ENCODE data around the gene HOXA6. TPM values are rescaled to one million over a fixed set of nuclear protein-coding genes. Genes with fewer than 3 reads are reported as not detected.

Gene HOXA6
- total and polyA plus RNA-seq, 9 donors: 4.2 to 10.5 (median 5.6) TPM

DNA sequence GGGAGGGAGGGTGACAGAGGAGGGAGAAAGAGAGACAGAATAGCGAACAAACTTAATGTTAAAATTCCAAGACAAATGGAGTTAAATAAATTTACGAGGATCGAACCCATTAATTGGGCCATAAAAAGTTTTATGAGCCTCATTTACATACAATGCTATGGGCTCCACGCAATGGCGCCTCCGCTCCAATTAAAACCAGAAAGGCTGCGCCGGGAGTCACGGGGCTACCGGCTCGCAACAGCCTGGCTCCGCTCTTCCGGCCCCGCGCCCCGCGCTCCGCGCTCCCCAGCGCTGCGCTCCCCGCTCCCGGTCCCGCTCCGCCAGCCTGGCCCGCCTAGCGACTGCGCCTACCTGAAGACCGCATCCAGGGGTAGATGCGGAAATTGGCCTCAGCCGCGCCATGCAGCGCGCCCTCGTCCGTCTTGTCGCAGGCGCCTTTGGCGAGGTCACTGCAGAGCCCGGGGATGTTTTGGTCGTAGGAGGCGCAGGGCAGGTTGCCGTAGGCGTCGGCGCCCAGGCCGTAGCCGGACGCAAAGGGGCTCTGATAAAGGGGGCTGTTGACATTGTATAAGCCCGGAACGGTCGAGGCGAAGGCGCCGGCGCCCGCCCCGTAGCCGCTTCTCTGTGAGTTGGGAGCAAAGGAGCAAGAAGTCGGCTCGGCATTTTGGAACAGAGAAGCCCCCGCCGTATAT, 8.4 kb upstream of the HOXA6 start:
- Histone ChIP-seq H3K27me3 (ENCODE audit: control insufficient read depth, insufficient read depth, low read length) (peaks cover 80% of the 10 kb centered on the region), H3K36me3 (ENCODE audit: control insufficient read depth, insufficient read depth, low read length) (peaks cover 10% of the 10 kb centered on the region), H3K4me1 (ENCODE audit: control insufficient read depth, insufficient read depth, low read length) (peaks cover 75% of the 10 kb centered on the region), H3K4me3 (ENCODE audit: low read length) (peak overlapping the region; percentile 60), H3K27ac (ENCODE audit: low read length) (peak overlapping the region; percentile 92), H3K9me3 (replicated peaks; ENCODE audit: control insufficient read depth, low read depth, low read length) (no peaks in the 10 kb centered on the region)
- DNase-seq: peak; percentile 64
- under 1% methylated on average over 59 of the region's 63 CpGs for WGBS (ENCODE audit: insufficient coverage)

GRCh38 chr7:27154901-27155815, 7.6 kb upstream of the HOXA6 start:
- Histone ChIP-seq H3K27ac (ENCODE audit: low read length) (peak overlapping the region; percentile 92), H3K4me3 (ENCODE audit: low read length) (peak overlapping the region; percentile 60), H3K9me3 (replicated peaks; ENCODE audit: control insufficient read depth, low read depth, low read length) (no peaks in the 10 kb centered on the region), H3K4me1 (ENCODE audit: control insufficient read depth, insufficient read depth, low read length) (peaks cover 76% of the 10 kb centered on the region), H3K27me3 (ENCODE audit: control insufficient read depth, insufficient read depth, low read length) (peaks cover 80% of the 10 kb centered on the region), H3K36me3 (ENCODE audit: control insufficient read depth, insufficient read depth, low read length) (peaks cover 10% of the 10 kb centered on the region)
- 46% methylated on average over 36 of the region's 48 CpGs for WGBS (ENCODE audit: insufficient coverage)
- no peak for DNase-seq

GRCh38 chr7:27154369-27154768, 6.8 kb upstream of the HOXA6 start:
- Histone ChIP-seq H3K36me3 (ENCODE audit: control insufficient read depth, insufficient read depth, low read length) (peaks cover 10% of the 10 kb centered on the region), H3K27ac (ENCODE audit: low read length) (peak overlapping the region; percentile 92), H3K4me3 (ENCODE audit: low read length) (no peak overlapping the region), H3K4me1 (ENCODE audit: control insufficient read depth, insufficient read depth, low read length) (peaks cover 75% of the 10 kb centered on the region), H3K27me3 (ENCODE audit: control insufficient read depth, insufficient read depth, low read length) (peaks cover 77% of the 10 kb centered on the region), H3K9me3 (replicated peaks; ENCODE audit: control insufficient read depth, low read depth, low read length) (no peaks in the 10 kb centered on the region)
- no peak for DNase-seq
- WGBS (ENCODE audit: insufficient coverage): 85% methylated on average over 4 of the region's 10 CpGs

DNA sequence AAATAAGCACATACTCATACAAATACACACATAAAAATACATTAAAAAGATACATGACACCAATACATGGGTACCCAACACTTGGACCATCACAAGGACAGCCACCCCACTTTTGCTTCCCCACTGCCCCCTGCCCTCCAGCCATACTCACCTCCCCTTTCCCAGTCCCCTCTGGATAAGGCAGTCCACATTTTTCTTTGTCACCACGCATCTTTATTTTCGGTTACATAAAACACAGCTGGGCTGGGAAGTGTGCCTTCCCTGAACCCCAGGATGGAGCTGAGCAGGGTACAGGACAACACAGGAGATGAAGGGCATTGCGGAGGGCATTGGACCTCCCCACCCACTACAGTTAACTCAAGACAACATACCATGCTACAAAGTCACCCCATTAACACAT, 6.0 kb upstream of the HOXA6 start:
- no peaks in the 10 kb centered on the region for H3K9me3 ChIP-seq (replicated peaks; ENCODE audit: control insufficient read depth, low read depth, low read length)
- H3K27ac ChIP-seq (ENCODE audit: low read length): no peak overlapping the region
- DNase-seq: no peak
- peaks cover 77% of the 10 kb centered on the region for H3K4me1 ChIP-seq (ENCODE audit: control insufficient read depth, insufficient read depth, low read length)
- 100% methylated on average over 2 of the region's 3 CpGs for WGBS (ENCODE audit: insufficient coverage)
- peaks cover 10% of the 10 kb centered on the region for H3K36me3 ChIP-seq (ENCODE audit: control insufficient read depth, insufficient read depth, low read length)
- H3K27me3 ChIP-seq (ENCODE audit: control insufficient read depth, insufficient read depth, low read length): peaks cover 70% of the 10 kb centered on the region
- no peak overlapping the region for H3K4me3 ChIP-seq (ENCODE audit: low read length)

- DNase-seq: no peak
- H3K36me3 ChIP-seq (ENCODE audit: control insufficient read depth, insufficient read depth, low read length): peaks cover 10% of the 10 kb centered on the region
- peaks cover 71% of the 10 kb centered on the region for H3K27me3 ChIP-seq (ENCODE audit: control insufficient read depth, insufficient read depth, low read length)
- H3K9me3 ChIP-seq (replicated peaks; ENCODE audit: control insufficient read depth, low read depth, low read length): no peaks in the 10 kb centered on the region
- peaks cover 81% of the 10 kb centered on the region for H3K4me1 ChIP-seq (ENCODE audit: control insufficient read depth, insufficient read depth, low read length)
- peak overlapping the region; percentile 94 for H3K27ac ChIP-seq (ENCODE audit: low read length)
- peak overlapping the region; percentile 79 for H3K4me3 ChIP-seq (ENCODE audit: low read length)
- WGBS (ENCODE audit: insufficient coverage): 34% methylated on average over 17 of the region's 22 CpGs
Measured at GRCh38 chr7:27152816-27153442, 5.4 kb upstream of the HOXA6 start.

GRCh38 chr7:27151931-27152815, 4.6 kb upstream of the HOXA6 start, which contains the start of gene HOXA3:
Gene HOXA3, minus strand, starts transcription at chr7:27152583. Its CDS starts 41,943 bp downstream, at chr7:27110640.
- H3K27ac ChIP-seq (ENCODE audit: low read length): peak within 1 kb of the TSS; percentile 94

GRCh38 chr7:27151341-27151930, 3.9 kb upstream of the HOXA6 start:
- H3K27ac ChIP-seq (ENCODE audit: low read length): peak overlapping the region; percentile 94
- WGBS (ENCODE audit: insufficient coverage): 2% methylated on average over 19 of the region's 27 CpGs
- peak overlapping the region; percentile 79 for H3K4me3 ChIP-seq (ENCODE audit: low read length)
- H3K9me3 ChIP-seq (replicated peaks; ENCODE audit: control insufficient read depth, low read depth, low read length): no peaks in the 10 kb centered on the region
- no peak for DNase-seq
- peaks cover 14% of the 10 kb centered on the region for H3K36me3 ChIP-seq (ENCODE audit: control insufficient read depth, insufficient read depth, low read length)
- peaks cover 68% of the 10 kb centered on the region for H3K27me3 ChIP-seq (ENCODE audit: control insufficient read depth, insufficient read depth, low read length)
- peaks cover 84% of the 10 kb centered on the region for H3K4me1 ChIP-seq (ENCODE audit: control insufficient read depth, insufficient read depth, low read length)

More at GRCh38 chr7:27151931-27152815, 4.6 kb upstream of the HOXA6 start, which contains the start of gene HOXA3:
- Histone ChIP-seq H3K27me3 (ENCODE audit: control insufficient read depth, insufficient read depth, low read length) (peaks cover 67% of the 10 kb centered on the region), H3K9me3 (replicated peaks; ENCODE audit: control insufficient read depth, low read depth, low read length) (no peaks in the 10 kb centered on the region), H3K4me3 (ENCODE audit: low read length) (peak within 1 kb of the TSS; percentile 79), H3K36me3 (ENCODE audit: control insufficient read depth, insufficient read depth, low read length) (peaks cover 10% of the 10 kb centered on the region), H3K4me1 (ENCODE audit: control insufficient read depth, insufficient read depth, low read length) (peaks cover 81% of the 10 kb centered on the region)
- WGBS (ENCODE audit: insufficient coverage): 2% methylated on average over 42 of the region's 53 CpGs
- DNase-seq: peak; percentile 94

DNA sequence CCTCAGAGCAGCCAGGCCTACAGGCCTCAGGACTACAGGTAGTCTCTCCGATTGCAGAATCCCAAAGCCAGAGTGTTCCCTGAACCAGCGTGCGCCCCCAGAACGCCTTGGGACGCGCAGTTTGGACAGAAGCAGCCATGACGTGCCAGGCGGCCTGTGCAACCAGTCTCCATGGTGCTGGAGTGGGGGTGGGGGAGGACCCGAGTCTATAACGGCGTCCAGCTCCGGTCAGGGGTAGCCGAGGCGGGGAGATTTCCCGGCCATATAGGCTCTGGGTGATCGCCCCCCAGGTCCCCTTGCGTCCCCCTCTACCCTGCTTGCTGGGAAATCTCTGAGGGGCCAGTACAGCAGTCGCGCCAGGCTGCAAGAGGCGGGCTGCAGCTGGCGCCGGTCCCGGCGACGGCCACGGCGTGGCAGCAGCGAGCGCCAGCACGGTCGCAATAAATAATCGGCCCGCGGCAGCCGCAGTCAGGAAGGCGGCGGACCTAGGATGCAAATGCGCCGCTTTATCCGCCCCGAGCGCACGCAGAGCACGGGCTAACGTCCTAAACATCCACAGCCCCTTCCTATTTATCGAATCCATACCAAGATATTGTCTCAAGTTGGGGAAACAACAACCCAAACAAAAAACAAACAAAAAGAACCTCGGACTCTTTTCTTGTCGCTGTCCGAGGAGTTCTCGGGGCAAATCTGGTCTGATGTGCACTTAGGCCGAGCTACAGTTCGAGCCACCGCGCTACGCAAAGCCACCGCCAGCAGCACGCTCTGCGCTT, 3.2 kb upstream of the HOXA6 start:
- peaks cover 16% of the 10 kb centered on the region for H3K36me3 ChIP-seq (ENCODE audit: control insufficient read depth, insufficient read depth, low read length)
- peaks cover 65% of the 10 kb centered on the region for H3K27me3 ChIP-seq (ENCODE audit: control insufficient read depth, insufficient read depth, low read length)
- peak; percentile 92 for DNase-seq
- WGBS (ENCODE audit: insufficient coverage): 2% methylated on average over 53 of the region's 58 CpGs
- H3K4me3 ChIP-seq (ENCODE audit: low read length): peak overlapping the region; percentile 79
- peak overlapping the region; percentile 94 for H3K27ac ChIP-seq (ENCODE audit: low read length)
- peaks cover 88% of the 10 kb centered on the region for H3K4me1 ChIP-seq (ENCODE audit: control insufficient read depth, insufficient read depth, low read length)
- H3K9me3 ChIP-seq (replicated peaks; ENCODE audit: control insufficient read depth, low read depth, low read length): no peaks in the 10 kb centered on the region
